Hepatocyte (in vitro differentiated cells): ENCODE data around the gene GADD45GIP1. TPM values are rescaled to one million over a fixed set of nuclear protein-coding genes. Genes with fewer than 3 reads are reported as not detected.
A peak's percentile ranks its signal among the peaks of the same experiment; 100 is the strongest.

Experiments
- DNase-seq: peaks from one replicate; pipeline ENCODE4 v3.0.0-alpha.2; 2016; ENCODE audit warnings: low spot score
- H2AFZ ChIP-seq: fragments of 200-600 bp; sonication (generic); 2 replicates; pipeline ENCODE4 v1.6.0; 2016; ENCODE audit warnings: antibody characterized with exemption, mild to moderate bottlenecking
- H3K27ac ChIP-seq: fragments of 200-600 bp; sonication (generic); 2 replicates; pipeline ENCODE4 v1.5.1; 2016; ENCODE audit warnings: mild to moderate bottlenecking
- H3K27me3 ChIP-seq: fragments of 200-600 bp; sonication (generic); 2 replicates; pipeline ENCODE4 v1.6.1; 2016
- H3K36me3 ChIP-seq: fragments of 200-600 bp; sonication (generic); replicated peaks from 2 replicates; pipeline ENCODE4 v1.5.1; 2016; ENCODE audit warnings: low read depth; ENCODE audit not compliant: insufficient read depth
- H3K4me1 ChIP-seq: fragments of 200-600 bp; sonication (generic); 2 replicates; pipeline ENCODE4 v1.5.1; 2016; ENCODE audit warnings: mild to moderate bottlenecking, moderate library complexity; ENCODE audit not compliant: insufficient read depth
- H3K4me2 ChIP-seq: fragments of 200-600 bp; sonication (generic); 2 replicates; pipeline ENCODE4 v1.6.0; 2016
- H3K4me3 ChIP-seq: fragments of 200-600 bp; sonication (generic); 2 replicates; pipeline ENCODE4 v1.5.1; 2016; ENCODE audit warnings: mild to moderate bottlenecking
- H3K79me2 ChIP-seq: fragments of 200-600 bp; sonication (generic); 2 replicates; pipeline ENCODE4 v1.6.0; 2017; ENCODE audit warnings: mild to moderate bottlenecking
- H3K9me2 ChIP-seq: fragments of 200-600 bp; sonication (generic); replicated peaks from 2 replicates; pipeline ENCODE4 v1.6.0; 2017; ENCODE audit warnings: mild to moderate bottlenecking; ENCODE audit not compliant: insufficient read depth
- H3K9me3 ChIP-seq: fragments of 200-600 bp; sonication (generic); 2 replicates; pipeline ENCODE4 v1.5.1; 2016; ENCODE audit warnings: low read depth, mild to moderate bottlenecking
- H4K20me1 ChIP-seq: fragments of 200-600 bp; sonication (generic); 2 replicates; pipeline ENCODE4 v1.6.0; 2016; ENCODE audit warnings: mild to moderate bottlenecking; ENCODE audit not compliant: insufficient read depth, poor library complexity, severe bottlenecking
- EZH2 ChIP-seq: fragments of 200-600 bp; sonication (generic); IDR thresholded peaks from 2 replicates; pipeline ENCODE4 v1.6.1; 2016; ENCODE audit warnings: antibody characterized with exemption, mild to moderate bottlenecking, borderline replicate concordance
- EZH2phosphoT487 ChIP-seq: fragments of 200-600 bp; sonication (generic); IDR thresholded peaks from one replicate; pipeline ENCODE4 v1.6.1; 2018; ENCODE audit warnings: antibody characterized with exemption, mild to moderate bottlenecking, low read depth, moderate library complexity; ENCODE audit not compliant: unreplicated experiment, severe bottlenecking
- WGBS: methylation state at CpG from one replicate; pipeline ENCODE4 v1.1.6; 2016; ENCODE audit warnings: low lambda C conversion rate; ENCODE audit errors: missing lambda C conversion rate; 5-methylcytosine and 5-hydroxymethylcytosine counted together
- polyA plus RNA-seq: library from polyadenylated mRNA; unstranded; fragments of >200 nt; fragmentation: Nextera tagmentation; extraction: Ambion mirVana; gene quantifications from 2 replicates; pipeline ENCODE4 v1.2.1, GENCODE V29; 2016
- total RNA-seq: library from RNA; depleted of rRNA; stranded (reverse); fragments of >200 nt; gene quantifications from 2 replicates; pipeline ENCODE4 v1.2.3, GENCODE V29; 2014
- TF ChIP-seq, protein P1 (sequence below): fragments of 200-600 bp; sonication (generic); IDR thresholded peaks from 2 replicates; pipeline ENCODE4 v1.5.1; 2016; ENCODE audit warnings: antibody characterized with exemption, mild to moderate bottlenecking; ENCODE audit not compliant: poor library complexity

GADD45GIP1 gene
- total and polyA plus RNA-seq, 2 experiments from 2014 or later = 21.0 to 109 TPM

- no peak for DNase-seq
- 60% methylated on average over 3 of the region's 3 CpGs for WGBS
Observed at GRCh38 chr19:12987190-12987589, 30.2 kb upstream of the GADD45GIP1 start.

GRCh38 chr19:12986726-12987125 is 29.7 kb upstream of the GADD45GIP1 start:
- no peak for DNase-seq
- Histone ChIP-seq H3K27ac (no peak overlapping the region), H2AFZ (no peak overlapping the region), H3K36me3 (no peaks in the 10 kb centered on the region), H3K27me3 (peaks cover 18% of the 10 kb centered on the region), H3K9me3 (no peaks in the 10 kb centered on the region), H3K4me2 (no peak overlapping the region), H3K4me3 (no peak overlapping the region), H3K9me2 (no peaks in the 10 kb centered on the region), H3K79me2 (no peaks in the 10 kb centered on the region), H4K20me1 (no peaks in the 10 kb centered on the region), H3K4me1 (peaks cover 11% of the 10 kb centered on the region)
- TF ChIP-seq, protein P1, sequence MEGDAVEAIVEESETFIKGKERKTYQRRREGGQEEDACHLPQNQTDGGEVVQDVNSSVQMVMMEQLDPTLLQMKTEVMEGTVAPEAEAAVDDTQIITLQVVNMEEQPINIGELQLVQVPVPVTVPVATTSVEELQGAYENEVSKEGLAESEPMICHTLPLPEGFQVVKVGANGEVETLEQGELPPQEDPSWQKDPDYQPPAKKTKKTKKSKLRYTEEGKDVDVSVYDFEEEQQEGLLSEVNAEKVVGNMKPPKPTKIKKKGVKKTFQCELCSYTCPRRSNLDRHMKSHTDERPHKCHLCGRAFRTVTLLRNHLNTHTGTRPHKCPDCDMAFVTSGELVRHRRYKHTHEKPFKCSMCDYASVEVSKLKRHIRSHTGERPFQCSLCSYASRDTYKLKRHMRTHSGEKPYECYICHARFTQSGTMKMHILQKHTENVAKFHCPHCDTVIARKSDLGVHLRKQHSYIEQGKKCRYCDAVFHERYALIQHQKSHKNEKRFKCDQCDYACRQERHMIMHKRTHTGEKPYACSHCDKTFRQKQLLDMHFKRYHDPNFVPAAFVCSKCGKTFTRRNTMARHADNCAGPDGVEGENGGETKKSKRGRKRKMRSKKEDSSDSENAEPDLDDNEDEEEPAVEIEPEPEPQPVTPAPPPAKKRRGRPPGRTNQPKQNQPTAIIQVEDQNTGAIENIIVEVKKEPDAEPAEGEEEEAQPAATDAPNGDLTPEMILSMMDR = no peak
- TF ChIP-seq EZH2phosphoT487 (no peak), EZH2 (no peak)
- 86% methylated on average over 12 of the region's 12 CpGs for WGBS

More at GRCh38 chr19:12987190-12987589, 30.2 kb upstream of the GADD45GIP1 start:
- TF ChIP-seq EZH2phosphoT487 = no peak
- Histone ChIP-seq H3K27me3 (peaks cover 15% of the 10 kb centered on the region), H3K36me3 (no peaks in the 10 kb centered on the region), H3K79me2 (no peaks in the 10 kb centered on the region), H3K4me3 (no peak overlapping the region), H3K9me3 (no peaks in the 10 kb centered on the region), H3K4me1 (peaks cover 11% of the 10 kb centered on the region), H4K20me1 (no peaks in the 10 kb centered on the region), H2AFZ (no peak overlapping the region), H3K9me2 (no peaks in the 10 kb centered on the region), H3K4me2 (no peak overlapping the region), H3K27ac (no peak overlapping the region)

- H2AFZ ChIP-seq = no peak overlapping the region
- H3K27me3 ChIP-seq = peaks cover 21% of the 10 kb centered on the region
- no peak overlapping the region for H3K4me2 ChIP-seq
- H3K27ac ChIP-seq = no peak overlapping the region
- 62% methylated on average over 16 of the region's 16 CpGs for WGBS
- no peaks in the 10 kb centered on the region for H3K79me2 ChIP-seq
- DNase-seq = peak; percentile 59
- H3K4me3 ChIP-seq = no peak overlapping the region
- no peaks in the 10 kb centered on the region for H3K9me3 ChIP-seq
- TF ChIP-seq EZH2phosphoT487 (no peak), EZH2 (no peak)
- TF ChIP-seq, protein P1 = no peak
- no peaks in the 10 kb centered on the region for H4K20me1 ChIP-seq
- no peaks in the 10 kb centered on the region for H3K9me2 ChIP-seq
- peaks cover 11% of the 10 kb centered on the region for H3K4me1 ChIP-seq
- no peaks in the 10 kb centered on the region for H3K36me3 ChIP-seq
Observed at GRCh38 chr19:12985049-12985776, 28.2 kb upstream of the GADD45GIP1 start.

DNA sequence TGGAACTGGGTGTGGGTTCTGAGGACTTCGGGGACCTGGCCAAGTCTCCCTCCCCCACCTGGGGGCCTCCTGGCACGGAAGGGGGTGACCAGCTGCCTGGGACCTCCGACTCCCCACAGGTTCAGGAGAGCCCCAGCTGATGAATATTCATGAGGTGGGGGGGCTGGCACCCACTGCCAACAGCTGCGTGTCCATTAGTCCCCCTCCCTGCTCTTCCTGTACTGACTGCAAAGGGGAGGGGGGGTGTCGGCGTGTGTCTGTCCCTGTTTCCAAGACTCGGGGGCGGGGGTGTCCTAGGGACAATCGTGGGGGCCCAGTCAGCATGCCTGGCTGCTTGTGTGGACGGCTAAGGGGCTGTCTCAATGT is 27.6 kb upstream of the GADD45GIP1 start:
- no peaks in the 10 kb centered on the region for H3K9me2 ChIP-seq
- no peaks in the 10 kb centered on the region for H3K79me2 ChIP-seq
- H3K4me3 ChIP-seq = no peak overlapping the region
- H3K36me3 ChIP-seq = no peaks in the 10 kb centered on the region
- peaks cover 21% of the 10 kb centered on the region for H3K27me3 ChIP-seq
- H4K20me1 ChIP-seq = no peaks in the 10 kb centered on the region
- DNase-seq = no peak
- H3K4me2 ChIP-seq = no peak overlapping the region
- H3K9me3 ChIP-seq = no peaks in the 10 kb centered on the region
- H3K4me1 ChIP-seq = peaks cover 11% of the 10 kb centered on the region
- TF ChIP-seq EZH2phosphoT487 = no peak
- no peak for TF ChIP-seq EZH2
- TF ChIP-seq, protein P1 = no peak
- no peak overlapping the region for H3K27ac ChIP-seq
- 38% methylated on average over 10 of the region's 10 CpGs for WGBS
- H2AFZ ChIP-seq = no peak overlapping the region
